22Rv1 (cell line): ENCODE results near the gene LIMS1.

Source experiments
- CTCF ChIP-seq: fragments of 450-650 bp; IDR thresholded peaks from 2 replicates; pipeline ENCODE4 v1.5.1; 2017; ENCODE audit warnings: mild to moderate bottlenecking
- ZFX ChIP-seq: fragments of 450-650 bp; IDR thresholded peaks from 2 replicates; pipeline ENCODE4 v1.6.1; 2017; ENCODE audit warnings: antibody characterized with exemption, borderline replicate concordance

- TF ChIP-seq CTCF (no peak), ZFX (no peak)
Measured at GRCh38 chr2:108614659-108615058, 80.4 kb downstream of the LIMS1 start.
